Measurements from ENCODE around the gene SLC26A8. TPM values are rescaled to one million over a fixed set of nuclear protein-coding genes. Genes with fewer than 3 reads are reported as not detected.
A peak's percentile ranks its signal among the peaks of the same experiment; 100 is the strongest.

Gene SLC26A8, protein sequence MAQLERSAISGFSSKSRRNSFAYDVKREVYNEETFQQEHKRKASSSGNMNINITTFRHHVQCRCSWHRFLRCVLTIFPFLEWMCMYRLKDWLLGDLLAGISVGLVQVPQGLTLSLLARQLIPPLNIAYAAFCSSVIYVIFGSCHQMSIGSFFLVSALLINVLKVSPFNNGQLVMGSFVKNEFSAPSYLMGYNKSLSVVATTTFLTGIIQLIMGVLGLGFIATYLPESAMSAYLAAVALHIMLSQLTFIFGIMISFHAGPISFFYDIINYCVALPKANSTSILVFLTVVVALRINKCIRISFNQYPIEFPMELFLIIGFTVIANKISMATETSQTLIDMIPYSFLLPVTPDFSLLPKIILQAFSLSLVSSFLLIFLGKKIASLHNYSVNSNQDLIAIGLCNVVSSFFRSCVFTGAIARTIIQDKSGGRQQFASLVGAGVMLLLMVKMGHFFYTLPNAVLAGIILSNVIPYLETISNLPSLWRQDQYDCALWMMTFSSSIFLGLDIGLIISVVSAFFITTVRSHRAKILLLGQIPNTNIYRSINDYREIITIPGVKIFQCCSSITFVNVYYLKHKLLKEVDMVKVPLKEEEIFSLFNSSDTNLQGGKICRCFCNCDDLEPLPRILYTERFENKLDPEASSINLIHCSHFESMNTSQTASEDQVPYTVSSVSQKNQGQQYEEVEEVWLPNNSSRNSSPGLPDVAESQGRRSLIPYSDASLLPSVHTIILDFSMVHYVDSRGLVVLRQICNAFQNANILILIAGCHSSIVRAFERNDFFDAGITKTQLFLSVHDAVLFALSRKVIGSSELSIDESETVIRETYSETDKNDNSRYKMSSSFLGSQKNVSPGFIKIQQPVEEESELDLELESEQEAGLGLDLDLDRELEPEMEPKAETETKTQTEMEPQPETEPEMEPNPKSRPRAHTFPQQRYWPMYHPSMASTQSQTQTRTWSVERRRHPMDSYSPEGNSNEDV
- not detected for total RNA-seq
- long read RNA-seq, result 0 reads

GRCh38 chr6:36023996-36024795 is at the start of gene SLC26A8:
Gene SLC26A8 (minus strand): TSS chr6:36024641. CDS start chr6:36019707, 4,934 bp downstream.
- DNase-seq (ENCODE audit: missing footprints), result peak; percentile 60
- intact Hi-C loops (cut with DNase I), result loop anchor here (10.0 kb wide), 1 partner anchor 341 kb away; no protein-coding TSS in a partner anchor
- no peak for ATAC-seq

DNA sequence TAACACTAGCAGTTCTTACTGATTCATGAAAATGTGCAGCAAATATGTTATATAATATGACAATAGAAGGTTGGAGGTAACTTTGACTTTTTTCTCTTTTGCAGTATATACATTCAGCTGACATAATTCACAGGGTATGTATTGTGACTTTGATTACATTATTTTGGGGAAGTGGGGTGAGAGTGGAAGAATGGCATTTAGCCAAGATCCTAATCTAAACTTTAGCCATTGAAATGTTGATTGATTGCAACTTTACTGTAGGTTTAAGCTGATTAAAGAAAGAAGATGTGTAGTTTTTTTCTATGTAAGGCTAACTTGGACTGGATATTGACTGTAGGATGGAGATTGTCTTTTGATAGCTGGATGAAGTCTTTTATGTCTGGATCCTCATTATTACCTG is 49.1 kb upstream of the SLC26A8 start:
- no peak for ATAC-seq

GRCh38 chr6:36072681-36073080 is 48.2 kb upstream of the SLC26A8 start:
- intact Hi-C loops (cut with DNase I), result no loop called here
- no peak for DNase-seq (ENCODE audit: missing footprints)
- ATAC-seq, result no peak

More for the DNA sequence above, 49.1 kb upstream of the SLC26A8 start:
- intact Hi-C loops (cut with DNase I), result no loop called here
- DNase-seq (ENCODE audit: missing footprints), result no peak

GRCh38 chr6:36071714-36072113 is 47.3 kb upstream of the SLC26A8 start:
- DNase-seq (ENCODE audit: missing footprints) (no peak), ATAC-seq (no peak)
- intact Hi-C loops (cut with DNase I), result no loop called here

DNA sequence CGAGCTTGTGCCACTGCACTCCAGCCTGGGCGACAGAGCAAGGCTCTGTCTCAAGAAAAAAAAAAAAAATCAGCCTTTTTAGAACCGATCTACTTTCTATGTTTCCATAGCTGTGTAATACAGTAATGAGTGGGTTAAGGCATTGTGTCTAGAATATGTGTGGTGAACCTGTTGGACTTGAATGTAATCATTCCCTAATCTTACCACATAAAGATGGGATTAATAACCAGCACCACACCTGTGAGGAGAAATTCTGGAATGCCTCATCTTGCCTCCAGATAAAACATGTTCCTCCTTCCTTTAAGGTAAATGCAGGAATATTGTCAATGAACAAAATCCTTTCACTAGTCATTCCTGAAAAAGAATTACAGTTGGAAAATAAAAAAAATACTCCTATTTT is 46.8 kb upstream of the SLC26A8 start:
- intact Hi-C loops (cut with DNase I), result no loop called here
- ATAC-seq (no peak), DNase-seq (ENCODE audit: missing footprints) (no peak)

DNA sequence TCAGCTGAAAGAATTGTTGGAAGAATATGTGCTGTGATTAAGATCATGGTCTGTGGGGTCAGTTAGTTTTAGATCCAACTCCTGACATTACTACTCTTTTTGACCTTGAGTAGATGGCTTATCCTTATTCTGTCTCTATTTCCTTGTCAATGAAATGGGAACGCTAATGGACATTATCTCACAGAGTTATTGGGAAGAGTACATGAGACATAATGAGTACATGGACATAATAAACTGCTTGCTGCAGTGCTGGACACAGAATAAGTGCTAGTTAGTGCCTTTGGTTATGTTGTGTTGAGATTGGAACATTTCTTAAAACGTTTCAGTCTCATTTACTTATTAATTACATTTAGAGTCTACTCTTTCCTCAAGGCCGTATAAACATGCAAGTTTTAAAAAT is 45.8 kb upstream of the SLC26A8 start:
- ATAC-seq (no peak), DNase-seq (ENCODE audit: missing footprints) (no peak)
- intact Hi-C loops (cut with DNase I), result no loop called here

- ATAC-seq (no peak), DNase-seq (ENCODE audit: missing footprints) (no peak)
- intact Hi-C loops (cut with DNase I), result no loop called here
These were observed 45.1 kb upstream of the SLC26A8 start for GRCh38 chr6:36069573-36069972.

GRCh38 chr6:36068586-36068985 is 44.1 kb upstream of the SLC26A8 start:
- intact Hi-C loops (cut with DNase I), result no loop called here
- no peak for DNase-seq (ENCODE audit: missing footprints)
- no peak for ATAC-seq

DNA sequence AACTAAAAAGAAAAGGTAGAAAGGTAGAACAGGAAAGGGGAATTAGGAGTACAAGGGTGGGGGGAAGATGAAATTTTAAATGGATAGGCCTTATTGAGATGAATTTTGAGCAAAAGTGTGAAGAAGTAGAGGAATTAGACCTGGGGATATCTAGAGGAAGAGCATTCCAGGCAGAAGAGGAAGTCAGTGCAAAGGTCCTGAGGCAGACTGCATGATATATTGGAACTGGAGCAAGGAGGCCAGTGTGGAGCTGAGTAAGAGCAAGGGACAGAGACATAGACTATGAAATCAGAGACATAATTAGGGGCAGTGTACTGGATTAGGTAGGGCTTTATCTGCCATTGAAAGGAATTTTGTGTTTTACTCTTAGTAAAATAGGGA is 43.6 kb upstream of the SLC26A8 start:
- DNase-seq (ENCODE audit: missing footprints) (no peak), ATAC-seq (no peak)
- intact Hi-C loops (cut with DNase I), result no loop called here

DNA sequence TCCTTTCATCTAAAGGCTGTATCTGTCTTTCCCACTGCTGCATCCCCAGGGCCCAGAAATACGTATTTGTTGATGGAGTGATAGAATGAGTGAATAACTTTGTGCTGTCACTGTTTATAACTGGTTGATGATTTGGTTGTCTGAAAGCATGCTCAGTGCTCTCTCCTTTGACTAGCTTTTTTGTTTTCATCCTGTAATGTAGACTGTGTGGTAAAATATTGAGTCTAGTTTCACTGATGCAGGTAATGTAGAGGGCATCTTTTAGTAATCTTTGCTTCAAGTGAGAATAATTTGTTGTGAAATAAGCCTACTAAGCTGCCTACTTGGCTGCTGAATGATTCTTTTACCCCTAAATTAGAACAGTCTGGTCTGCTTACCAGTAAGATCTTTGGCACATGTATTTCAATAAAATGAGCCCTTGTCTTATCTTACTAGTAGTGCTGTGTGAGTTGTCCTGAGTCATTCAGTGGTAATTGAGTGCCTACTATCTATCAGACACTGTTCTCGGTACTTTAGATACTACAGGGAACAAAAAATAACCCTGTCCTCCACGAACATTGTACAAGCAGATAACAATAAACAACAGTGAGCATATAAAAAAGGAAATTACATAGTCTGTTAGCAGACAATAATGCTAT is 43.1 kb upstream of the SLC26A8 start:
- DNase-seq (ENCODE audit: missing footprints), result no peak
- peak; percentile 84 for ATAC-seq
- intact Hi-C loops (cut with DNase I), result no loop called here

DNA sequence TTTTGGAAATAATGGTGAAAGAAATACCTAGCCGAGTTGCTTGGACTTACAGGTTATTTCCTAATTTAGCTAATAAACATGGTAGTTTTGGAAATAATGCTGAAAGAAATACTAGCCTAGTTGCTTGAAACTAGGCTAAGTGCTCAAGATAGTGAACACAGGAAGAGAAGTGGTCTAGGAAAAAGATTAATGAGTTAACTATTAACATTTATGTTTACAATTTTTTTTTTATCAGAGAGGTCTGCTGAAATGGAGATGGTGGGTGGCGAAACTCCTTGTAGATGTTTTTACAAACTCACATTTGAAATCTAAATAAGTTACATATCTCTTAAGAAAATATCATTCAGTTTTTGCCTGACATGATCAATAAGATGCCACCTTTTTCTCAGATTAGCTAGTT is 42.4 kb upstream of the SLC26A8 start:
- intact Hi-C loops (cut with DNase I), result no loop called here
- DNase-seq (ENCODE audit: missing footprints) (no peak), ATAC-seq (no peak)

DNA sequence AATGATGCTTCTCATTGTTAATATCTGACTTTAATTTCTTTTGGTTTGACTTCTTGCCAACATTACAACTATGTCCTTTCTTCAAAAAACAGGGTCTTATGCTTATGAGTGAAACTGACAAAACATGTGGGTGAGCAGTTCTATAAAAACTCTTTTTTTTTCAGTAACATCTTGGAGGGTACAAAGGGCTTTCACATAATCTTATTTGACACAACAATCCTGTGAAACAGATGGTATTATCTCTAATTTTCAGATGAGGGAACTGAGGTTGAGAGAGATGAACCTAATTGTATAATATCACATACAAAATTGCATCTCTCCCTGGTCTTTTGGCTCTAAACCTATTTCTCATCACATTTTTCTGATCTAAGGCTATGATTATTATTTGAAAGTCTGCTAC is 41.5 kb upstream of the SLC26A8 start:
- intact Hi-C loops (cut with DNase I), result no loop called here
- DNase-seq (ENCODE audit: missing footprints) (no peak), ATAC-seq (no peak)

GRCh38 chr6:36064770-36065396 is 40.4 kb upstream of the SLC26A8 start:
- ATAC-seq (no peak), DNase-seq (ENCODE audit: missing footprints) (no peak)
- intact Hi-C loops (cut with DNase I), result no loop called here

GRCh38 chr6:36063318-36064060 is 39.0 kb upstream of the SLC26A8 start:
- no peak for DNase-seq (ENCODE audit: missing footprints)
- intact Hi-C loops (cut with DNase I), result no loop called here
- no peak for ATAC-seq

- ATAC-seq, result no peak
- intact Hi-C loops (cut with DNase I), result no loop called here
These were observed 37.8 kb upstream of the SLC26A8 start for GRCh38 chr6:36062247-36062646.

GRCh38 chr6:36061236-36061635 is 36.8 kb upstream of the SLC26A8 start:
- DNase-seq (ENCODE audit: missing footprints) (no peak), ATAC-seq (no peak)
- intact Hi-C loops (cut with DNase I), result no loop called here

More at GRCh38 chr6:36062247-36062646, 37.8 kb upstream of the SLC26A8 start:
- DNase-seq (ENCODE audit: missing footprints), result no peak

DNA sequence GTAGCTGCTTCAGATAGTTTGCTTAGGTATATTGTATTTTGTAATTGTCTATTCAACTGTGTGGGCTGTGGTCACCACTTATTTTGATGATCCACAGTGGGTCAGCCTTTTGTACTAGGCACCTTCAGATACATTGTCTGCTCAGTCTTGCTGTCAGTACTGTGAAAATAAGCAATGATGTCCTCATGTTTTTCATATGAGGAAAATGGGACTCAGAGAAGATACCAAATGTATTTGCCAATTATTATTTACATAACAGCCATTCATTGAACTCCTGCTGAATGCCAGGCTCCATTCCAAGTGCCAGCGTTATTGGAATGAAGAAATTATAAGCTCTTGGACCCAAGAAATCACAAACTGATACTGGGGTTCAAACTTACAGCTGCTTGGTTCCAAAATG is 31.7 kb upstream of the SLC26A8 start:
- intact Hi-C loops (cut with DNase I), result no loop called here
- ATAC-seq, result no peak
- DNase-seq (ENCODE audit: missing footprints), result no peak
